CD4-positive, alpha-beta T cell treated with Interleukin-4 for 4 hours (primary cell): ENCODE data around the gene GPR151.
"Not testable (repeated sequence)": the region's sequence is repeated elsewhere in the genome, so short reads cannot be mapped to it uniquely, and the experiment has no call there.

Experiments
- DNase-seq: peaks from one replicate; pipeline ENCODE4 v3.0.0-alpha.2; 2020

The GPR151 gene

DNA sequence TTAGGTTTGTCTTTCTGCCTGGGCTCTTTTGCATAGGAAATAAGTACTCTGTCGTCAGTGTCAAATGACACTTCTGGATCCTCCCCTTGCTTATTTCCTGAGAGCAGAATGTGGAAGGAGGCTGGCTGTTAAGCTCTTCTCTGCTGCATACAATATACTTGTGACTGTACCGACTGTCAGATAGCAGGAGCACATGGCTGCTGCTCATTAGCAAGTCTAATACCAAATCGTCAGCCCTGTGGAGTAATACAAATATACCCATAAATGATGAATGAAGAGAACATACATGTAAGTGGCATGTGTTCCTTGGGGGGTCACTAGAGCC, at the start of gene GPR151:
Gene GPR151, minus strand, starts transcription at position 40 of the 325 bp plus-strand sequence. CDS start 77 bp downstream, outside the sequence.
- no peak for DNase-seq

DNA sequence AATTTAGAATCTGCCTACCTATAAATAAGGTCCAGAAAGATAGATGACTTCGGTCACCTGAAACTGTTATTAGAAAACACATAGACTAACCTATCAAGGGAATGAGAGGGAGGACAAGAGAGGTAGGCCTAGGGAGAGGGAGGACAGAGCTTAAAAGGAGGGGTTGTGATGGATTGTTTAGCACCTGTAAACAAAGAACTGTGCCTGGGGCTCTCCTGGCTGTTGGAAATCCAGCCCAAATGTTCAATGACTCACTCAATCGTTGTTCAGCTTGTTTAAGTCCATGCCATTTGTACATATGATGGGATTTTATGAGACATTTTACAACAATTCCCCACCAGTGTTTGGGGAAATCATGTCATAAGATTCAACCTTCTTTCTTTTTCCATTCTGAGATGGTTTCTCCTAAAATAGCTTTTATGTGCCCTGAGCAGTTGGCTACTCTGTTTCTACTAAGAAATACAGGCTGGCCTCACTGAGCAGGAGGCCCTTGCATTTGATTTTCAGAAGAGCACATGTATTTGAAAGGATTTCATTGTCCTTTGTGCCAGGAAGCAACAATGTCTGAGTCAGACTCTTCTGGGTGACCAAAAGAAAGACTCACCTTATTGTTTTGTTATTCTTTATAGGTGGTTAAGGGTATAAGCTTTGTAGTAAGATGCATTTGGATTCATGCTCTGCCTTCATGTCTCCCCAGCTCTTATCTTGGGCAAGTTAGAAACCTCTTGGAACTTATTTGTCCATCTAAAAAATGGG, 48.2 kb upstream of the GPR151 start:
- no peak for DNase-seq

DNA sequence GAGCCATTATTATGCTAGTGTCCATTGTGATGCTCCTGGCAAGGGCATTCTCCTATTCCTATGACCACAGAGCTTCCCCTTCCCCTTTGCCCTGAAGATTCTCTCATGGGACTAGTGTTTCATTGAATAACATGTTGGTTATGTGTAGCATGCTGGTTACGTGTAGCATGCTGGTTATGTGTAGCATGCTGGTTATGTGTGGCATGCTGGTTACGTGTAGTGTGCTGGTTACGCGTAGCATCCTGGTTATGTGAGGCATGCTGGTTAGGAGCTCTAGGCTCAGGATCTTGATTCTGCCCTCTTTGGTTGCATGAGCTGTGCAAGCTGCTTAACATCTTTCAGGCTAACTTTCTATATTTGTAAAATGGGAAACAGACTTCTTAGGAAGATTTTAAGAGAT, 46.5 kb upstream of the GPR151 start:
- DNase-seq, result no peak

DNA sequence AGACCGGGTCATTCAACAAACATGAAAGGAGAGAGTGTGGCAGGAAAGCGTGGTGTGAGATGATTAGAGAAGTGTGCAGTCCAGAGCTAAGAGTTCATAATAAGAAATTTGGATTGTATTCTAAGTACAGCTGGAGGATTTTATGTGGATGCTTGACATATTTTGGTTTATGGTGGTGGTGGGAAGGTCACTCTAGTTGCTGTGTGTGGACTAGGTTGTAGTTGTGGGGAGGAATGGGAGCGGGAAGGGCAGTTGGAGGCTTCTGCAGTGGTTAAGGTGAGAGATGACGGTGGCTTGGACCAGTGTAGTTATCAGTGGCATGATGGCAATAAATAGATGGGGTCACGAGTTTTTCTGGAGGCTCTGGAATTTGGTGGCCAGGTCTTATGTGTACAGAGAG, 45.7 kb upstream of the GPR151 start:
- DNase-seq, result no peak

DNA sequence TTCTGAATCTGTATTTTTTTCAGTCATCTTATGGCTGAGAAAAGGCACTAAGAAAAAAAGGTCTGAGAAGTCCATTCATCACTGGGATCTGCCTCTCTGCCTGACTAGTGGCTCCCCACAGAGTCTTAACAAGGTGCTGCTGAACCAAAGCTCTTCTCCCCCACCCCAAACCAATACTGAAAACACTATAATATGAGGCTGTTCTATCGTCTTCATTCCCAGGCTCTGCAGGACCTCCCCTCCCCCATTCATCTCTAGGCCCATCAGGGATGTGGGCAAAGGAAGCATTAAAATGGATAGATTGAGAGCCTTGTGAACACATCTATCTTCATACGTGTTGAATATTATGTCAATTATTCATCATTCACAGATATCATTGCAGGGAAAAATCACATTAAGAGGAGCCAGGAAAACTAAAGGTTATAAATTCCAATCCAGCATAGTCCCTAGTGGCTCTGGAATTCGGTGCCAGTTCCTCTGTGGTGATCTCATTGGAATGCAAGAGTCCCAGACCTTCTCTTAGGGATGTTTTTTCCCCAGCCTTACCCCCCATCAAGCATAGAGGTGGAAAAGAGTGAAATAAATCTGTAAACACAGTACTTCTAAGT, 44.3 kb upstream of the GPR151 start:
- DNase-seq, result no peak

DNA sequence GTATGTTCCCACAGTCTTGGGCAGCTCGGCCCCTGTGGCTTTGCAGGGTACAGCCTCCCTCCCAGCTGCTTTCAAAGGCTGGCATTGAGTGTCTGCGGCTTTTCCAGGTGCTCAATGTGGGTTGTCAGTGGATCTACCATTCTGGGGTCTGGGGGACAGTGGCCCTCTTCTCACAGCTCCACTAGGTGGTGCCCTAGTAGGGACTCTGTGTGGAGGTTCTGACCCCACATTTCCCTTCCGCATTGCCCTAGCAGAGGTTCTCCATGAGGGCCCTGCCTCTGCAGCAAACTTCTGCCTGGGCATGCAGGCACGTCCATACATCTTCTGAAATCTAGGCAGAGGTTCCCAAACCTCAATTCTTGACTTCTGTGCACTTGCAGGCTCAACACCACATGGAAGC, 40.9 kb upstream of the GPR151 start:
- DNase-seq, result not testable (repeated sequence)

DNA sequence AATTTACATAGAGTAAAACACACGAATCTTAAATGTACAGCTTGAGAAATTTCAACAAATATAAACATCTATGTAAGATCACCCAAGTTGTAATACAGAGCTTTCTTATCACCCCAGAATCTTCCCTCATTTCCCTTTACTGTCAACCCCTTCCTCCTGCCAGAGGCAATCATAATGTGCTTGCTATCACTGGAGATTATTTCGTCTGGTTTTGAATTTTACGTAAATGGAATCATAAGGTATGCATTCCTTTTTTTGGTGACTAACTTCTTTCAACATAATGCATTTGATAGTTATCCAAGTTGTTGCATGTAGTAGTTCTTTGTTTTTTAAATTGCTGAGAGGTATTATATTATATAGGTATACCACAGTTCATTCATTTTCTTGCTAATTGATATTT, 37.5 kb upstream of the GPR151 start:
- no peak for DNase-seq

DNA sequence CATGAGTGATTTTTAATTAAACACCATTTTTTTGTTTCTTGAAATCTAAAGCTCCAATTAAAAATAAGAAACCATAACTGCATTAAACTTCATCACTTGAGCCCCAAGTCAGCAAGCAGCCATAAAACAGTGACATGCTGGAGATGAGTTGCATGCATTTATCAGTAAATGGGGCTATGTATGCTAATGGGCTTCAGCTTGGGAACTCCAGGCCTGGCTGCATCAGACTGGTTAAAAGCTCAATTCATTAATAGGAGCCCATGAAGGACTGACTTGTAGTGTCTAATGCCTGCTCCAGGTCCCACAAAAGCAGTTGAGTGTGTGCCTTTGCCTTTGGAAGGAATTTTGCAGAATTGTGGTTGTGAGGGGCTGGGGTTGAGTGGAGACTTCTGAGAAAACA, 33.6 kb upstream of the GPR151 start:
- DNase-seq, result no peak

DNA sequence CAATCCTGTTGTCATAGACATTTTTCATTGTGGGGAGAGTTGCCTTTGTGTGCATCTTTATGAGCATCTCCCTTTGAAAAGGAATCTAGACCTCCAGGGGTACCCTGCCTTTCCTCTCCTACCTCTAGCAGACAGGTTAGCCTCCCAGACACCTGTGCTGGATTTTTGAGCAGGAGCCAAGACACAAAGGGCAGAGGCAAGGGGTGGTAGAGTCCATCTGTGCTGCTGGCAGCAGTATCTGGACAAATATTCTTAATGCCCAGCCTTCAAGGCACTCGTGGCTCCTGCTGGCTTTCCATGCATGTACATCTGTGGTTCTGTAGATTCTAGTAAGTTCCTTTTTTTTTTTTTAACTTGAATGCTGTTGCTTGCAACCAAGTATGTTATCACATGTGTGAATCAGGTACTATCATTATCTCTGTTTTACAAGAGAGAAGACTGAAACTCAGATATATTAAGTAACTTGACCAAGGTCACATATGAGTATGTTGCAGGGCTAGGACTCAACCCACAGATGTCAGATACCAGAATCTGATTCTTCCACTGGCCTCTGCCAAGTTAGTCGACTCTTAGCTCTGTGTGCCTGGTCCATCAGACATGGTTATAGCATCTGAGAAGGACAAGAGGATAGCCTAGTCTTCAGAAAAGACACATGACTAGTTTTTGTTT, 32.9 kb upstream of the GPR151 start:
- DNase-seq, result no peak

DNA sequence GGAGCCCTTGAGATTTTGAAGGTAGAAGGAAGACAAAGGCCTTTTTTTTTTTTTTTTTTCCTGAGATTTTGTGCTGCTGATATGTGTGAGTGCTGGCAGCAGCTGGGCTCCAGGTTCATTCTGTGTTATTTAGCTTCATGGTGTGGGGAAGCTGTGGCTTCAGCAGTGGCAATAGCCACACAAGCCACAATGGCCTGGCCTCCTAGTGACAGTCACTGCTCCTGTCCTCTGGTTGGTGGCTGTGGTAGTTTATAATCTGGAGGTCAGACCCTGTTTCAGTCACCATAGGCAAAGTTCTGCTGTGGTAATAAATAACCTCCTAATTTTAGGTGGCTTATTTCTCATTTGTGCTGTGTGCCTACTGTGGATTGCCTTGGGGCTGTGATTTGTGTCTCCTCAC, 28.2 kb upstream of the GPR151 start:
- DNase-seq, result no peak

DNA sequence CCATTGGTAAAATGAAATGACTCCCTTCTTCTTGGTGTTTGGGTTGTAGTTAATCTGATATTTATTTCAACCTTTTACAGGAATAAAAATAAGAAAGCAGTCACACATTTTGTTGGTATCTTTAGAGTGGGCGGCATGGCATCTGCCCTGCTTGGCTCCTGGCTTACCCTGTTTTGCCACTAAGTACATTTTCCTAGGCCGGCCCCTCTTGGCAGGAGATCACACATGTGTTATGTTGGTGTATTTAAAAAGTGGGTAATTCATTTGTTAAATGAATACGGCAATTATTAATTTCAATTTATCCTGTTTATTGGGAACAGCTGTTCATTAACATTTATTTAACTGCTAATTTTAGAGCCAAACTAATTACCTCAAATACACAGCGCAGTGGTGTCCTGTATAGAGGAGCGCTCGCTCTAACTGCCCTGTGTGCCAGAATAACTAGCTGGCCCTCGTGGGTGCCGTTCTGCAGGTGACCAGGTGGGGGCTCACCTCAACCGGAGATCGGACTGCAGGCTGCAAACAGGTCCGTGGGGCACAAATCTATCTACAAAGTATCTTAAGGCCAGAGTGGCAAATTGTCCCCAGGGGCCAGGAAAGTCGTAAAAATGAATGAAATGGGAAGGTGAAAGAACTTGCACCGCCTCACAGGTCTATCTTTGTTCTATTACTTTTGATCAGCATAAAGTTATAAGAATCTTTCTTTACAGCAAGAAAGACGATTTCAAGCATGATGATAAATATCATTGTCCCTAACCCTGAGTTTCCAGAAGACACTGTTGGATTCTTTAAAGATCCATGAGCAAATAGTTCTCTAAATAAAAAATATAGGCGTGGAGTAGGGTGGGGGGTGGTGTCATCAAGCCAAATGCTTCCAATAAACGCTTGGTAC, 26.2 kb upstream of the GPR151 start:
- DNase-seq, result peak; percentile 60

DNA sequence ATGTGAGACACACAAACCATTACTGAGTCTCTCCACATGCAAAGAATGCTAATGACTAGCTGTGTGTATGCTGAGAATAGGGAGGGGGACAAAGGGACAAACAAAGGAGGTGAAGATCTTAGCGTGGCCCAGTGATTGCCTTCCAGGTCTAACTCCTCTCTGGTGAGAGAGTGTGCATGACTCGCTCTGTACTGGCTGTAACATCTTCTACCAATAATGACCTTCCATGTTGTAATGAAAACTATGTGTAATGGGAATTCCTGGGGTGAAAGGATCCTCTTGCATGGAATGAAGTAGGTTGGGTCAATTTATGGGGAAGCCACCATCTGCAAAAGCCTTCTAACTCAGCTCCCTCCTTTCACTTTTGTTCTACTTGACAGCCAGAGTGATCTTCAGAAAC, 24.4 kb upstream of the GPR151 start:
- no peak for DNase-seq

DNA sequence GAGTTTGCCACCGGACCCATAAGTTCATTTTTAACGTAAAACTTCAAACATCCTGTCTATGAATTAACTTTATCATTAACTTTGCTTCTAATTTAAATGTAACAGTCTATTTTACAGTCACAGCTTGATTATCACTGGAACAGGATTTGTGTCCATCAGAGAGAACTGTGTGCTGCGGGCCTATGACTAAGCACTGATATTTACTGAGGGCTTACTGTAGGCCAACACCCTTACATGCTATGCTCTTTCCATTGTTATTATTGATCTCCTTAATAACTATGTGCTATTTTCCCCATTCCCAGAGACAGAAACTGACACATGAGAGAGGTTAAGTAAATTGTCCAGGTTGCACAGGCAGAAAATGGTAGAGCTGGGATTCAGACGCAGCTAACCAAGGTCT, 24.0 kb upstream of the GPR151 start:
- no peak for DNase-seq

DNA sequence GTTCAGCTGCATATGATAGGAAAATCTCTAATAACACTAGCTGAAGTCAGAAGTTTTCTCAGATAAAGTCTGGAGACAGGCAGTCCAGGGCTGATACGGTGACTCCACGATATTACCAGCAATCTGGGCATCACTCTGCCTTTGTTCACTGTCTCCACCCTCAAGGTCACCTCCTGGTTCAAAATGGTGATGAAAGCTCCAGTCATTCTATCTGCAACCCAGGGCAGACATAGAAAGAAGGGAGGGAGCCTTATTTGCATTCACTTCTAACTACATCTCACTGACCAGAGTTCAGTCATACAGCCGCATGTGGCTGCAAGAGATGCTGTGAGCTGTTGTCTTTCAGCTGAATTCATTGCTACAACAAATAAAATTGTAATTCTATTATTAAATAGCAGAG, 22.4 kb upstream of the GPR151 start:
- DNase-seq, result no peak

DNA sequence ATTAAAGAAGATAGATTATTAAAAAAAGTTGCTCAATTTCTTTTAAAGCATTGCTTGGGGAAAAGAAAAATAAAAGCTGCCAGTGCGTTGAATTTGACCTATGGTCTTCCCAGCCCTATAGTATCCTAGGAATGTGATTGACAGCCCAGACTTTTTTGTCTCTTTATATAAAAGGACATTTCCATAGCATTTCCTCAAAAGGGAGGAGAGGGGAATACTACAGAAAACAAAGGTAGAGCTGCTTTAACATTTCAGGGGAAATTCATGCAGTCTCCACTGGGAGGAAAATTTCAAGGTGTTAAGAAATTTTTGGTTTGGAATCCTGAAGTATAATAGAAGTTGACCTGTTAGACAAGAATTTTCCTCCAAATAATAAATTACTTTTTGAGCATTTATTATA, 17.9 kb upstream of the GPR151 start:
- DNase-seq, result no peak

DNA sequence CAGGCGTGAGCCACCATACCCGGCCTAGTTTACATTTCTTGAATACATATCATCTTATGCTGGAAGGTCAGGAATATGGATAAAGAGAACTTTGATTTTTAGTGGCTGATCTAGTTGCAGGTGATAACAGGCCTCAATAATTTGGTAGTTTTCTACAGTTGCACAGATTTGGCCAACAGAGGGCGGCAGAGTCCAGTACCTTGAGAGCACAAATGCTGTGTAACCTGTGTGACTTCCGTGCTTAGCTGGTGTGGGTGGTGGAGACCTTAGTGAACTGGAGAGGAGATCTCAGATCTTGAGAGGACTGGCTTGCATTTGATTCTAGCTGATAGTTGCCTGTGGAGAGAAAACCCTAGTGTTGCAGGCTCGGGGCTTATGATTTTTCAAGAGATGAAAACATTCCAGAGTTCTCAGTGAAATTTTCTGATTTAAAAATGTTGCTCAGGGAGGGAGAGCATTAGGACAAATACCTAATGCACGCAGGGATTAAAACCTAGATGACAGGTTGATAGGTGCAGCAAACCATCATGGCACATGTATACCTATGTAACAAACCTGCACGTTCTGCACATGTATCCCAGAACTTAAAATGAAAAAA, 17.4 kb upstream of the GPR151 start:
- peak; percentile 73 for DNase-seq

DNA sequence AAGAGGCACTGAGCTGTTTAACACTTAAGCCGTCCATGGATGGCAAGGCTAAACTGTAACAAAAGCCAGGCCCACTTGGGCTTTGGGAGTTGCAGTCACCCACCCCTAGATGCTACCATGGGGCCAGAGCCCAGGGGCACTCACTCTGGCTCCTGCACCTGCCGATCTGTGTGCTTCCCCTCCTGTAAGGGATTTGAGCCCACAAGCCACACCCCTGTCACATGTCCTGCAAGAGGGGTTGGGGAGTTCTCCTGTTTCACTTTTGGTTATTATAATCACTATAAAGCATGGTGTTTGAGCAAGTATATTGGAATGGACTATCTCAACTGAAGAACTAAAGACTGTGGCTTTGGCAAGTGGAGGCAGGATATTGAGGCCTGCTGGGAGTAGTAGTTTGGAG, 14.0 kb upstream of the GPR151 start:
- no peak for DNase-seq

DNA sequence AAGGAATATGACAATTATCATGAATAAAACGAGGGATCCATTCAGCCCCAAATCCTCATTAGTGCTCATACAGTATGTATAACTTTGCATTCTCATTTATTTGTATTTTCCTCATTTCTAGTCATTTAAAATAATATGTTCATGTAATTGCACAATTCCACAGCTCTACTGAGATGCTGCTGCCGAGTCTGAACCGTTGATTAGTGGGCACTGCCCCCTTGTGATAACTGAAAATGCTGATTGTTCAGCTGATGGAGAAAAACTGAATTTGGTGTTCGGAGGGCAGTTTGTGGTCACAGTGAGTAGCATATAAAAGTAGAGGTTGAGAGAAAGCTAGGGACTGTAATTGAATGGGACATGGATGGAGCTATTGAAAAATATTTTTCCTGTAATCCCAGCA, 12.2 kb upstream of the GPR151 start:
- DNase-seq, result no peak

DNA sequence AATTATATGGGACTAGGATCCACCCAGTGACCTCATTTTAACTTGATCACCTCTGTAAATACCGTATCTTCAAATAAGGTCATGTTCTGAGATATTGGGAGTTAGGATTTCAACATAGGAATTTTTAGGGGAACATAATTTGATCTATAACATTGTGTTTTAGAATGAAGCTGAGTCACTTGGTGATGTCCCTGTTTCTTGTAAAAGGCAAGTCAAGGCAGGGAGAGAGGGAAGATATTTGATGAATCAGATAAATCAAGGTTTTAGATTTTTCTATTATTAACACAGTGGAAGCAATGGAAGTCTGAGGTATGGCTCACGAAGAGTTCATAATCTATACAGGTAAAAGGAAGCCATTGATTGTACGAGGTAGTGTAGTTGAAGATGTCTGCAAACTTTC, 11.8 kb upstream of the GPR151 start:
- no peak for DNase-seq

DNA sequence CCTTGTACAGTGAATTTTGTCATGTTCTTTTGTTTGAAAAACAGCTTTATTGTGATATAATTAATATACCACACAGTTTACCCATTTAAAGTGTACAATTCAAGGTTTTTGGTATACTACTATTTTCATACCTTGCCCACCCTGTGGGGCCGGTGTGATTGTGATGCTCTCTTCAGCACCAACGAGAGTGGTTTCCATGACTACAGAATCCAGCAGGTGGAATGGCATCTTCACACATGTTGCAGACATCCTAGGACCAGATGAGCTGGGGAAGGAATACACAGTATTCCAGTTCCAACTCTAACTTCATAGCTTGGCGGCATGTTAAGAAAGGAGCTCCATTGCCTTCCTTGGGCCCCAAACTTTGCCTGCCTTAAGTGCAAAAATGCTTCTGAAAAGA, 7.7 kb upstream of the GPR151 start:
- DNase-seq, result no peak

DNA sequence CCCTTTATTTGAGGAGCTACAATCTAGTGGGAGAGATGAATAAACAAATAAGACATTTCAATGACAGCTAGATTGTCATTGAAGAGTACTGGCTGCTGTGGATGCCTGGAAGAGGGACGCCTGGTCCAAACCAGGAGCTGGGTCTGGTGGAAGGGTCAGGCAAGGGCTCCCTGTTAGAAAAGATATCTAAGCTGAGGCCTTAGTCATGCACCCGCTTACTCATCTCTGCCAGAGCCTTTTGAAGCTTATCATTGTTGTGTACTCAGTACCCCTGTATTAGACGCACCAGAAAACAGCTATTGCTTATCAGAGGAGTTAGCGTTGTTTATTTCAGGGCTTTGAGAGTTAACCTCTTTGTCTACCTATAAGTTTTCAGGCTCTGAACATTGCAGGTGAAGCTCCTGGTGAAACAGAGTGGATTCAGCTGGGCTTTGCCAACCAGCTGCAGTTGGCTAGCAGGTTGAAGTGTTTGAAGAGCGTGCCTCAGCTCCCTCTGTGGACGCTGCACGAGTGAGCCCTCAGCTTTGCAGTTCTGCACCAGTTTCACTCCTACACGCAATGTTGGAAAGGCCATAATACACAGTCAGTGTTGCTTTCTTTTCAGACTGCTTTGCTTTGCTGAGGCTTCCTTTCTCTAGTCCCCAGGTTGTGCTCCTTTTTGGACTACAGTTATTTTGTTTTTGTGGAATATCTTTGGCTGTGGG, 5.6 kb upstream of the GPR151 start:
- no peak for DNase-seq

DNA sequence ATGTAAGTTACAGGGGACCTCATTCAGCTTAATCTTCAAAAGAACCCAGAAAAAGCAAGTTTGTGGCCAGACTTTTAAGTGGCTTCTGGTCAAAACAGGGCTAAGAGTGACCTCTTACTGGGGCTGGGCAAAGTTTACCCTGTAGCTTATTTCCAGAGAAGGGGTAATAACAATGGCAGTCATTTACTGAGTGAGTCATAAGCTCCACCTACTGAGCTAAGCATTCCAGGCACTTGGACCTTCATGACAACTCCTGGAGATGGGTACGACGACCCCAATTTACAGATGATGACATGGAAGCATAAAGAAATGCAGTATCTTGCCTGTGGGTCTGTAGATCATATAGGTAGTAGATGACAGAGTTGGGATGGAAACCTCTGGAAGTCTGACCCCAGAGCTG, 4.7 kb upstream of the GPR151 start:
- DNase-seq, result no peak
